CD14-positive monocyte (primary cell): ENCODE measurements around the gene YWHAQ. TPM values are rescaled to one million over a fixed set of nuclear protein-coding genes. Genes with fewer than 3 reads are reported as not detected.

Experiments used
- DNase-seq, 3 donors: peaks; one replicate each; pipeline ENCODE4 v3.0.0-alpha.2; 2011 to 2022
- H2AFZ ChIP-seq: 2 replicates; pipeline ENCODE4 v1.6.0; 2012; ENCODE audit warnings: mild to moderate bottlenecking, low read depth, low read length, inconsistent platforms; ENCODE audit not compliant: insufficient read depth, poor library complexity, severe bottlenecking
- H3K27ac ChIP-seq, 2 donors: 1 replicate in 1 of 2; 2 replicates in 1 of 2; pipeline ENCODE4 v1.5.1; 2012 to 2013; ENCODE audit warnings: low read length in 2 of 2, control low read depth in 1 of 2, inconsistent platforms in 1 of 2, low read depth in 1 of 2, mild to moderate bottlenecking in 1 of 2
- H3K27me3 ChIP-seq, 2 donors: one replicate each; pipeline versions ENCODE4 v1.6.0 to v1.6.1; 2011 to 2013; ENCODE audit warnings: low read length in 2 of 2; ENCODE audit not compliant: control insufficient read depth in 2 of 2, insufficient read depth in 2 of 2
- H3K36me3 ChIP-seq, 2 donors: replicated peaks in 1 of 2; 1 replicate in 1 of 2; 2 replicates in 1 of 2; pipeline versions ENCODE4 v1.5.1 to v1.6.1; 2012 to 2013; ENCODE audit warnings: low read length in 2 of 2, control low read depth in 1 of 2, inconsistent platforms in 1 of 2, mild to moderate bottlenecking in 1 of 2; ENCODE audit not compliant: insufficient read depth in 2 of 2, control insufficient read depth in 1 of 2
- H3K4me1 ChIP-seq, 2 donors: 1 replicate in 1 of 2; 2 replicates in 1 of 2; pipeline versions ENCODE4 v1.5.1 to v1.6.1; 2012 to 2013; ENCODE audit warnings: low read length in 2 of 2, control low read depth in 1 of 2, inconsistent platforms in 1 of 2, mild to moderate bottlenecking in 1 of 2, moderate library complexity in 1 of 2; ENCODE audit not compliant: insufficient read depth in 2 of 2, control insufficient read depth in 1 of 2
- H3K4me2 ChIP-seq: replicated peaks from 2 replicates; pipeline ENCODE3; 2012; ENCODE audit warnings: low read length, moderate library complexity, mild to moderate bottlenecking; ENCODE audit not compliant: poor library complexity, severe bottlenecking; ENCODE audit errors: extremely low read depth
- H3K4me3 ChIP-seq, 3 experiments: fragments of 200-600 bp in 1 of 3; sonication (generic) in 1 of 3; replicated peaks in 1 of 3; 1 replicate in 2 of 3; 2 replicates in 1 of 3; pipeline ENCODE4 v1.5.1; 2011 to 2013; ENCODE audit warnings: low read length in 3 of 3, mild to moderate bottlenecking in 3 of 3, control low read depth in 2 of 3, low read depth in 2 of 3, inconsistent platforms in 1 of 3, moderate library complexity in 1 of 3
- H3K79me2 ChIP-seq: 2 replicates; pipeline ENCODE4 v1.6.0; 2012; ENCODE audit warnings: mild to moderate bottlenecking, control low read depth, inconsistent platforms, low read length, moderate library complexity; ENCODE audit not compliant: insufficient read depth
- H3K9ac ChIP-seq: 2 replicates; pipeline ENCODE4 v1.6.0; 2017; ENCODE audit warnings: low read length, mild to moderate bottlenecking; ENCODE audit not compliant: insufficient read depth, poor library complexity, severe bottlenecking
- H3K9me3 ChIP-seq, 2 donors: replicated peaks in 1 of 2; 1 replicate in 1 of 2; 2 replicates in 1 of 2; pipeline versions ENCODE4 v1.5.1 to v1.6.1; 2012 to 2013; ENCODE audit warnings: low read length in 2 of 2, control low read depth in 1 of 2; ENCODE audit not compliant: control insufficient read depth in 1 of 2, insufficient read depth in 1 of 2
- H4K20me1 ChIP-seq: 2 replicates; pipeline ENCODE4 v1.6.0; 2012; ENCODE audit warnings: mild to moderate bottlenecking, low read length, control low read depth, moderate library complexity; ENCODE audit not compliant: insufficient read depth
- H3K27ac Mint-ChIP-seq, 7 donors: one replicate each; pipeline ENCODE4 v1.8.0; 2020; ENCODE audit warnings: mild to moderate bottlenecking in 7 of 7, mixed read lengths in 7 of 7, moderate library complexity in 6 of 7, inconsistent platforms in 2 of 7
- H3K27me3 Mint-ChIP-seq, 3 donors: one replicate each; pipeline ENCODE4 v1.8.0; 2021 to 2022; ENCODE audit warnings: low read depth in 3 of 3, mild to moderate bottlenecking in 3 of 3, mixed read lengths in 3 of 3, moderate library complexity in 3 of 3, inconsistent platforms in 1 of 3
- H3K36me3 Mint-ChIP-seq, 2 donors: one replicate each; pipeline ENCODE4 v1.8.0; 2020; ENCODE audit warnings: mixed read lengths in 2 of 2, inconsistent platforms in 1 of 2, mild to moderate bottlenecking in 1 of 2
- H3K4me1 Mint-ChIP-seq: one replicate; pipeline ENCODE4 v1.8.0; 2020; ENCODE audit warnings: mild to moderate bottlenecking, mixed read lengths
- H3K4me3 Mint-ChIP-seq, 2 donors: one replicate each; pipeline ENCODE4 v1.8.0; 2020; ENCODE audit warnings: mild to moderate bottlenecking in 2 of 2, mixed read lengths in 2 of 2, moderate library complexity in 1 of 2
- H3K9me3 Mint-ChIP-seq, 7 donors: one replicate each; pipeline ENCODE4 v1.8.0; 2020 to 2022; ENCODE audit warnings: mixed read lengths in 7 of 7, mild to moderate bottlenecking in 6 of 7, moderate library complexity in 6 of 7, inconsistent platforms in 2 of 7
- CTCF ChIP-seq: fragments of 200-600 bp; IDR thresholded peaks from one replicate; pipeline ENCODE4 v1.8.0; 2022; ENCODE audit warnings: antibody characterized with exemption, mild to moderate bottlenecking
- WGBS: methylation state at CpG from one replicate; pipeline ENCODE4 v1.1.5; 2013; ENCODE audit warnings: missing lambda C conversion rate; ENCODE audit not compliant: insufficient coverage; 5-methylcytosine and 5-hydroxymethylcytosine counted together
- intact Hi-C, 2 donors: fragments of 100-400 bp; cut with micrococcal nuclease; formaldehyde crosslinking; loops; one replicate each; pipeline versions ENCODE4 v1.15.0 to v1.15.1; 2023
- polyA plus RNA-seq, 3 donors: library from polyadenylated mRNA; depleted of rRNA in 1 of 3; unstranded in 2 of 3; stranded (reverse) in 1 of 3; fragments of 300-500 nt in 2 of 3; fragments of >200 nt in 1 of 3; fragmentation: Illumina TruSeq in 2 of 3; gene quantifications; 1 replicate in 2 of 3; 2 replicates in 1 of 3; pipeline ENCODE4 v1.2.3, GENCODE V29; 2012 to 2021

Gene YWHAQ
- polyA plus RNA-seq, 3 donors = 60.9 to 173 (median 165) TPM

GRCh38 chr2:9663008-9663879 is 32.4 kb upstream of the YWHAQ start:
- no peak overlapping the region for H3K4me2 ChIP-seq
- TF ChIP-seq CTCF = no peak
- H3K79me2 ChIP-seq = no peaks in the 10 kb centered on the region
- H3K9ac ChIP-seq = no peak overlapping the region
- no peak overlapping the region for H3K27ac ChIP-seq
- no peaks in the 10 kb centered on the region for H3K27me3 ChIP-seq
- intact Hi-C loops = no loop called here
- H4K20me1 ChIP-seq = no peaks in the 10 kb centered on the region
- no peaks in the 10 kb centered on the region for H3K9me3 ChIP-seq
- no peak for DNase-seq
- peaks cover 1 to 9% (median 3%) of the 10 kb centered on the region in 3 donors for H3K27me3 Mint-ChIP-seq
- no peaks in the 10 kb centered on the region for H3K36me3 Mint-ChIP-seq
- H3K4me3 Mint-ChIP-seq = no peak overlapping the region
- peaks cover 0 to 2% (median 0%) of the 10 kb centered on the region in 7 donors for H3K9me3 Mint-ChIP-seq
- H3K4me1 Mint-ChIP-seq = no peaks in the 10 kb centered on the region
- H3K27ac Mint-ChIP-seq = peak overlapping the region in 1 of 7 donors; percentile 58
- H2AFZ ChIP-seq = no peak overlapping the region
- H3K4me1 ChIP-seq = no peaks in the 10 kb centered on the region
- H3K4me3 ChIP-seq = no peak overlapping the region
- 90% methylated on average over 2 of the region's 7 CpGs for WGBS
- H3K36me3 ChIP-seq = no peaks in the 10 kb centered on the region

DNA sequence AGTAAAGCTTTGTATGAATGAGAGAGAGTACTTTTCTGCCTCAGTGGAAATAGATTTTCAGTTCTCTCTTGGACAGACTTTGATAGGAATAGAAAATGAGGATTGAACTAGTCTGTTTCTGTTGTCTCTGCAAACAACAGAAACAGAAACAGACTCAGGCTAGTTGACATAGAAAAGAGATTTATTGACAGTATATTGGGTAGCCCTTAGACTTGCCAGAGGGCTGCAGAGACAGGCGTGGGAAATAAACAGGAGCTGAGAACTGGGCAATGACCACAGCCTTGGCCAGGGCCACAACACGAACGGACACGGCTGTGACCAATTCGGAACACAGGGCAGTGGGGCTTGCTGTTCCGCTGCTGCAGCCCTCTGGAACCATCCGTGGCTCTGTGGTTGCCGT is 30.5 kb upstream of the YWHAQ start:
- H3K9ac ChIP-seq = no peak overlapping the region
- 69% methylated on average over 8 of the region's 8 CpGs for WGBS

More for the DNA sequence above, 30.5 kb upstream of the YWHAQ start:
- Mint-ChIP-seq H3K27ac (no peak overlapping the region), H3K36me3 (no peaks in the 10 kb centered on the region), H3K9me3 (peaks cover 0 to 2% (median 0%) of the 10 kb centered on the region in 7 donors), H3K4me1 (no peaks in the 10 kb centered on the region), H3K27me3 (peaks cover 0 to 7% (median 4%) of the 10 kb centered on the region in 3 donors), H3K4me3 (no peak overlapping the region)
- Histone ChIP-seq H3K27me3 (no peaks in the 10 kb centered on the region), H4K20me1 (no peaks in the 10 kb centered on the region), H3K4me2 (no peak overlapping the region), H3K4me3 (no peak overlapping the region), H3K79me2 (no peaks in the 10 kb centered on the region), H3K36me3 (no peaks in the 10 kb centered on the region), H2AFZ (no peak overlapping the region), H3K27ac (no peak overlapping the region), H3K9me3 (no peaks in the 10 kb centered on the region), H3K4me1 (no peaks in the 10 kb centered on the region)
- DNase-seq = no peak
- intact Hi-C loops = no loop called here
- no peak for TF ChIP-seq CTCF
